HCT116 (cell line): ENCODE measurements around the gene ARFRP1. TPM values are rescaled to one million over a fixed set of nuclear protein-coding genes. Genes with fewer than 3 reads are reported as not detected.
"Not testable (repeated sequence)": the region's sequence is repeated elsewhere in the genome, so short reads cannot be mapped to it uniquely, and the experiment has no call there.

ENCODE experiments used
- ATAC-seq: fragments of 200-7000 bp; cut with Tn5 transposase; 2 replicates; pipeline ENCODE4 v1.9.1; 2020; ENCODE audit warnings: mild to moderate bottlenecking, moderate library complexity
- BruUV-seq: library from RNA; stranded (reverse); fragments of 400-500 nt; replicated peaks from 2 replicates; lab custom pipeline; 2021; lab: Mats Ljungman, UMichigan
- CTCF ChIA-PET: fragments of 300-600 bp; sonication (Branson Sonifier 250); formaldehyde crosslinking; loops from one replicate; lab custom pipeline; 2021; ENCODE audit warnings: antibody characterized with exemption; lab: Charles Lee
- POLR2A ChIA-PET: fragments of 300-600, 350-600 bp; sonication (Branson Sonifier 250); formaldehyde crosslinking; loops from one replicate; lab custom pipeline; 2021; ENCODE audit warnings: antibody characterized with exemption; lab: Charles Lee
- RAD21 ChIA-PET, 2 experiments: fragments of 300-600 bp; sonication (Branson Sonifier 250); formaldehyde crosslinking; loops; one replicate each; lab custom pipeline; 2023; ENCODE audit warnings: low total read pairs in 2 of 2; ENCODE audit not compliant: uncharacterized antibody in 2 of 2, unreplicated experiment in 2 of 2, low non-redundant PET in 1 of 2; lab: Charles Lee
- DNase-seq: peaks from one replicate; pipeline ENCODE4 v3.0.0-alpha.2; 2010; ENCODE audit warnings: low read depth, low spot score
- H2AFZ ChIP-seq: fragments of 200-600 bp; shearing (Covaris generic), sonication (generic); 2 replicates; pipeline ENCODE4 v1.6.1; 2017; ENCODE audit warnings: low read depth, mixed run types, mixed read lengths, antibody characterized with exemption, low read length; ENCODE audit not compliant: poor library complexity, severe bottlenecking
- H3K27ac ChIP-seq: 2 replicates; pipeline ENCODE4 v1.5.1; 2012; ENCODE audit warnings: low read depth, low read length
- H3K27me3 ChIP-seq: fragments of 200-600 bp; sonication (generic); 2 replicates; pipeline ENCODE4 v1.6.1; 2016; ENCODE audit warnings: mixed run types, low read length, mixed read lengths; ENCODE audit not compliant: insufficient read depth
- H3K36me3 ChIP-seq, 2 experiments: fragments of 200-500 bp in 1 of 2; fragments of 200-600 bp in 1 of 2; sonication (Bioruptor generic) in 1 of 2; sonication (generic) in 1 of 2; 2 replicates each; pipeline versions ENCODE4 v1.5.1 to v1.6.1; 2014 to 2016; ENCODE audit warnings: low read length in 2 of 2, inconsistent platforms in 1 of 2, mixed read lengths in 1 of 2, mixed run types in 1 of 2; ENCODE audit not compliant: insufficient read depth in 2 of 2, control insufficient read depth in 1 of 2
- H3K4me1 ChIP-seq, 2 experiments: fragments of 200-600 bp in 1 of 2; sonication (generic) in 1 of 2; 2 replicates each; pipeline versions ENCODE4 v1.5.1 to v1.6.1; 2012 to 2017; ENCODE audit warnings: low read length in 2 of 2, inconsistent platforms in 1 of 2, mild to moderate bottlenecking in 1 of 2, mixed read lengths in 1 of 2, mixed run types in 1 of 2, moderate library complexity in 1 of 2; ENCODE audit not compliant: insufficient read depth in 2 of 2, control insufficient read depth in 1 of 2
- H3K4me2 ChIP-seq: fragments of 200-600 bp; sonication (generic); 2 replicates; pipeline ENCODE4 v1.6.1; 2017; ENCODE audit warnings: mixed run types, low read length, mixed read lengths
- H3K4me3 ChIP-seq, 2 experiments: fragments of 200-600 bp in 1 of 2; sonication (generic) in 1 of 2; replicated peaks in 1 of 2; 2 replicates each; pipeline ENCODE4 v1.5.1; 2011 to 2016; ENCODE audit warnings: low read length in 2 of 2, control low read depth in 1 of 2, low read depth in 1 of 2, mild to moderate bottlenecking in 1 of 2, mixed read lengths in 1 of 2, mixed run types in 1 of 2
- H3K79me2 ChIP-seq: fragments of 200-600 bp; sonication (generic); 2 replicates; pipeline ENCODE4 v1.6.1; 2017; ENCODE audit warnings: mild to moderate bottlenecking, mixed run types, low read length, moderate library complexity, mixed read lengths; ENCODE audit not compliant: insufficient read depth
- H3K9ac ChIP-seq: fragments of 200-600 bp; sonication (generic); 2 replicates; pipeline ENCODE4 v1.6.1; 2016; ENCODE audit warnings: low read length, mixed read lengths
- H3K9me2 ChIP-seq: fragments of 200-600 bp; sonication (generic), shearing (Covaris generic); 2 replicates; pipeline ENCODE4 v1.6.1; 2017; ENCODE audit warnings: mixed run types, mild to moderate bottlenecking, moderate library complexity; ENCODE audit not compliant: insufficient read depth
- H3K9me3 ChIP-seq, 2 experiments: fragments of 200-500 bp in 1 of 2; fragments of 200-600 bp in 1 of 2; sonication (Bioruptor generic) in 1 of 2; sonication (generic) in 1 of 2; 2 replicates each; pipeline ENCODE4 v1.6.1; 2014 to 2017; ENCODE audit warnings: low read length in 2 of 2, mixed read lengths in 2 of 2, inconsistent platforms in 1 of 2, low read depth in 1 of 2, mild to moderate bottlenecking in 1 of 2, mixed run types in 1 of 2, moderate library complexity in 1 of 2; ENCODE audit not compliant: control insufficient read depth in 1 of 2, insufficient read depth in 1 of 2
- H4K20me1 ChIP-seq: fragments of 200-600 bp; sonication (generic), shearing (Covaris generic); 2 replicates; pipeline ENCODE4 v1.6.1; 2017; ENCODE audit warnings: mixed run types, mild to moderate bottlenecking, moderate library complexity; ENCODE audit not compliant: insufficient read depth
- CEBPB ChIP-seq: IDR thresholded peaks from 2 replicates; pipeline ENCODE4 v1.6.1; 2012; ENCODE audit warnings: low read depth
- EZH2phosphoT487 ChIP-seq: fragments of 200-600 bp; IDR thresholded peaks from 2 replicates; pipeline ENCODE4 v1.6.1; 2018; ENCODE audit warnings: antibody characterized with exemption, borderline replicate concordance
- POLR2AphosphoS5 ChIP-seq: IDR thresholded peaks from 2 replicates; pipeline ENCODE4 v1.6.1; 2011; ENCODE audit warnings: mild to moderate bottlenecking, low read depth, low read length, moderate library complexity
- TCF7L2 ChIP-seq: IDR thresholded peaks from 2 replicates; pipeline ENCODE4 v1.7.0; 2011; ENCODE audit warnings: borderline replicate concordance, inconsistent platforms; ENCODE audit not compliant: insufficient read depth, insufficient read length; ENCODE audit errors: extremely low read depth
- intact Hi-C: fragments of 100-400 bp; cut with micrococcal nuclease; formaldehyde crosslinking; loops from 2 replicates; pipeline ENCODE4 v1.10.0; 2022
- total RNA-seq: library from RNA; stranded (reverse); gene quantifications from one replicate; pipeline ENCODE4 v1.2.1, GENCODE V29; 2021; ENCODE audit not compliant: unreplicated experiment
- TF ChIP-seq, protein P1 (sequence below): IDR thresholded peaks from 2 replicates; pipeline ENCODE4 v1.6.1; 2011; ENCODE audit warnings: mild to moderate bottlenecking, low read length, moderate library complexity; ENCODE audit not compliant: insufficient replicate concordance; ENCODE audit errors: extremely low read depth

Gene ARFRP1
- total RNA-seq, 1 experiment from 2014 or later, result 53.7 TPM

DNA sequence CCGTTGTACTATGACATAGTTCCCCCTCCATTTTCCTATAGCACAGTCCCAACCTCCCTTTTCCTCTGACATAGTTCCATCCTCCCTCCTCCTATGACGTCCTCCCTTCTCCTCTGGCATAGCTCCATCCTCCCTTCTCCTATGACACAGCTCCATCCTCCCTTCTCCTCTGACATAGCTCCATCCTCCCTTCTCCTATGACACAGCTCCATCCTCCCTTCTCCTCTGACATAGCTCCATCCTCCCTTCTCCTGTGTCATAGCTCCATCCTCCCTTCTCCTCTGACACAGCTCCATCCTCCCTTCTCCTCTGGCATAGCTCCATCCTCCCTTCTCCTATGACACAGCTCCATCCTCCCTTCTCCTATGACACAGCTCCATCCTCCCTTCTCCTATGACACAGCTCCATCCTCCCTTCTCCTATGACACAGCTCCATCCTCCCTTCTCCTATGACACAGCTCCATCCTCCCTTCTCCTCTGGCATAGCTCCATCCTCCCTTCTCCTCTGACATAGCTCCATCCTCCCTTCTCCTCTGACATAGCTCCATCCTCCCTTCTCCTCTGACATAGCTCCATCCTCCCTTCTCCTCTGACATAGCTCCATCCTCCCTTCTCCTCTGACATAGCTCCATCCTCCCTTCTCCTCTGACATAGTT lies 15.3 kb upstream of the ARFRP1 start:
- H3K27ac ChIP-seq, DNase-seq, ATAC-seq, H3K4me1 ChIP-seq, intact Hi-C loops, H3K27me3 ChIP-seq, H3K9ac ChIP-seq, H3K4me3 ChIP-seq, RAD21 ChIA-PET, BruUV-seq, POLR2A ChIA-PET, H4K20me1 ChIP-seq, H2AFZ ChIP-seq, H3K4me2 ChIP-seq, H3K9me2 ChIP-seq: not testable (repeated sequence)
- Histone ChIP-seq H3K9me3 (peaks cover 14 to 16% of the 10 kb centered on the region in 2 experiments; a peak in 2 of 4 replicates), H3K36me3 (peaks cover 11 to 28% of the 10 kb centered on the region in 2 experiments), H3K79me2 (peaks cover 78% of the 10 kb centered on the region)
- CTCF ChIA-PET, result interaction anchor here (1.3 kb wide), 1 partner anchor 13 kb away, joined by 3 read pairs; the partner anchor contains the start of gene LIME1

DNA sequence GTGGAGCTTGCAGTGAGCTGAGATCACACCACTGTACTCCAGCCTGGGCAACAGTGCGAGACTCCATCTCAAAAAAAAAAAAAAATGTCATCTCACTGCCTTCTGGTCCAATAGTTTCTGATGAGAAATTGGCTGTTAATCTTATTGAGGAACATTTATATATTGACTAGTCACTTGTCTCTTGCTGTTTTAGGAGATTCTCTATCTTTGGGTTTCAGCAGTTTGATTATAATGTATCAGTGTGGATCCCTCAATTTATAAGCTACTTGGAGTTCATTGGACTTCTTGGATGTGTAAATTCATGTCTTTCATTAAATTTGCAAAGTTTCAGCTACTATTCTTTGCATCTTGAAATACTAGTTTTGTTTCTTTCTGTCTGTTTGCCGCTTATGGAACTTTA lies 11.2 kb upstream of the ARFRP1 start:
- DNase-seq, result no peak
- H3K9ac ChIP-seq, result no peak overlapping the region
- H3K36me3 ChIP-seq, result peaks cover 16 to 42% of the 10 kb centered on the region in 2 experiments
- BruUV-seq, result no TSS peak
- RAD21 ChIA-PET, result no interaction called here
- TF ChIP-seq TCF7L2 (no peak), POLR2AphosphoS5 (no peak), CEBPB (no peak), EZH2phosphoT487 (no peak)
- TF ChIP-seq, protein P1, sequence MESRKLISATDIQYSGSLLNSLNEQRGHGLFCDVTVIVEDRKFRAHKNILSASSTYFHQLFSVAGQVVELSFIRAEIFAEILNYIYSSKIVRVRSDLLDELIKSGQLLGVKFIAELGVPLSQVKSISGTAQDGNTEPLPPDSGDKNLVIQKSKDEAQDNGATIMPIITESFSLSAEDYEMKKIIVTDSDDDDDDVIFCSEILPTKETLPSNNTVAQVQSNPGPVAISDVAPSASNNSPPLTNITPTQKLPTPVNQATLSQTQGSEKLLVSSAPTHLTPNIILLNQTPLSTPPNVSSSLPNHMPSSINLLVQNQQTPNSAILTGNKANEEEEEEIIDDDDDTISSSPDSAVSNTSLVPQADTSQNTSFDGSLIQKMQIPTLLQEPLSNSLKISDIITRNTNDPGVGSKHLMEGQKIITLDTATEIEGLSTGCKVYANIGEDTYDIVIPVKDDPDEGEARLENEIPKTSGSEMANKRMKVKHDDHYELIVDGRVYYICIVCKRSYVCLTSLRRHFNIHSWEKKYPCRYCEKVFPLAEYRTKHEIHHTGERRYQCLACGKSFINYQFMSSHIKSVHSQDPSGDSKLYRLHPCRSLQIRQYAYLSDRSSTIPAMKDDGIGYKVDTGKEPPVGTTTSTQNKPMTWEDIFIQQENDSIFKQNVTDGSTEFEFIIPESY, result no peak
- TF ChIP-seq, all 23 proteins: peak for 0
- Histone ChIP-seq H3K4me1 (no peaks in the 10 kb centered on the region), H3K27ac (no peak overlapping the region), H3K4me2 (no peak overlapping the region), H3K27me3 (no peaks in the 10 kb centered on the region), H4K20me1 (no peaks in the 10 kb centered on the region), H3K4me3 (no peak overlapping the region), H3K79me2 (peaks cover 80% of the 10 kb centered on the region), H3K9me2 (no peaks in the 10 kb centered on the region), H3K9me3 (peaks cover 4 to 10% of the 10 kb centered on the region in 2 experiments; a peak in 1 of 4 replicates), H2AFZ (no peak overlapping the region)
- intact Hi-C loops, result no loop called here
- no peak for ATAC-seq
- POLR2A ChIA-PET, result no interaction called here
- CTCF ChIA-PET, result no interaction called here
